ENCODE data around the gene ALKBH5.

- TF ChIP-seq ZBTB33 (IDR thresholded peaks at IDR 0.05) (no peak), CTCF (IDR thresholded peaks at IDR 0.05 in 2 of 3, conservative IDR thresholded peaks at IDR 0.05 in 1 of 3; ENCODE audit: control insufficient read depth in 2 of 3, extremely low read depth in 1 of 3, insufficient read depth in 1 of 3, low read depth in 3 of 3, low read length in 3 of 3) (no peak), POLR2AphosphoS5 (IDR thresholded peaks at IDR 0.05; ENCODE audit: low read length) (no peak), POLR2A (IDR thresholded peaks at IDR 0.05; ENCODE audit: low read depth, low read length) (no peak), CEBPB (IDR thresholded peaks at IDR 0.05; ENCODE audit: borderline replicate concordance in 1 of 2, low read depth in 2 of 2, low read length in 2 of 2) (no peak), NR2C2 (IDR thresholded peaks at IDR 0.05; ENCODE audit: borderline replicate concordance, control insufficient read depth, insufficient read length, low read depth) (no peak), ZNF217 (IDR thresholded peaks at IDR 0.05) (no peak), EZH2 (IDR thresholded peaks at IDR 0.05; ENCODE audit: borderline replicate concordance, control insufficient read depth, low read depth, low read length) (no peak), RBBP5 (conservative IDR thresholded peaks at IDR 0.05) (no peak), IRF4 (IDR thresholded peaks at IDR 0.05; ENCODE audit: low read depth, low read length) (no peak), ZZZ3 (IDR thresholded peaks at IDR 0.05; ENCODE audit: control insufficient read depth, insufficient read length, low read depth) (no peak)
Observed at GRCh38 chr17:18194394-18194793, 10.8 kb downstream of the ALKBH5 start.

Data from GM12878 (cell line).